ENCODE data around the gene NDRG2.

GRCh38 chr14:21071225-21072030 is 46.6 kb upstream of the NDRG2 start:
- TF ChIP-seq, protein P1, sequence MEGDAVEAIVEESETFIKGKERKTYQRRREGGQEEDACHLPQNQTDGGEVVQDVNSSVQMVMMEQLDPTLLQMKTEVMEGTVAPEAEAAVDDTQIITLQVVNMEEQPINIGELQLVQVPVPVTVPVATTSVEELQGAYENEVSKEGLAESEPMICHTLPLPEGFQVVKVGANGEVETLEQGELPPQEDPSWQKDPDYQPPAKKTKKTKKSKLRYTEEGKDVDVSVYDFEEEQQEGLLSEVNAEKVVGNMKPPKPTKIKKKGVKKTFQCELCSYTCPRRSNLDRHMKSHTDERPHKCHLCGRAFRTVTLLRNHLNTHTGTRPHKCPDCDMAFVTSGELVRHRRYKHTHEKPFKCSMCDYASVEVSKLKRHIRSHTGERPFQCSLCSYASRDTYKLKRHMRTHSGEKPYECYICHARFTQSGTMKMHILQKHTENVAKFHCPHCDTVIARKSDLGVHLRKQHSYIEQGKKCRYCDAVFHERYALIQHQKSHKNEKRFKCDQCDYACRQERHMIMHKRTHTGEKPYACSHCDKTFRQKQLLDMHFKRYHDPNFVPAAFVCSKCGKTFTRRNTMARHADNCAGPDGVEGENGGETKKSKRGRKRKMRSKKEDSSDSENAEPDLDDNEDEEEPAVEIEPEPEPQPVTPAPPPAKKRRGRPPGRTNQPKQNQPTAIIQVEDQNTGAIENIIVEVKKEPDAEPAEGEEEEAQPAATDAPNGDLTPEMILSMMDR (IDR thresholded peaks at IDR 0.05; ENCODE audit: insufficient read depth, low read length, poor library complexity, severe bottlenecking) = no peak
- no peak for TF ChIP-seq EZH2phosphoT487 (conservative IDR thresholded peaks at IDR 0.05; ENCODE audit: low read length)
